ENCODE results near the gene TMA7B.
"Not testable (repeated sequence)": the region's sequence is repeated elsewhere in the genome, so short reads cannot be mapped to it uniquely, and the experiment has no call there.

TMA7B gene

DNA sequence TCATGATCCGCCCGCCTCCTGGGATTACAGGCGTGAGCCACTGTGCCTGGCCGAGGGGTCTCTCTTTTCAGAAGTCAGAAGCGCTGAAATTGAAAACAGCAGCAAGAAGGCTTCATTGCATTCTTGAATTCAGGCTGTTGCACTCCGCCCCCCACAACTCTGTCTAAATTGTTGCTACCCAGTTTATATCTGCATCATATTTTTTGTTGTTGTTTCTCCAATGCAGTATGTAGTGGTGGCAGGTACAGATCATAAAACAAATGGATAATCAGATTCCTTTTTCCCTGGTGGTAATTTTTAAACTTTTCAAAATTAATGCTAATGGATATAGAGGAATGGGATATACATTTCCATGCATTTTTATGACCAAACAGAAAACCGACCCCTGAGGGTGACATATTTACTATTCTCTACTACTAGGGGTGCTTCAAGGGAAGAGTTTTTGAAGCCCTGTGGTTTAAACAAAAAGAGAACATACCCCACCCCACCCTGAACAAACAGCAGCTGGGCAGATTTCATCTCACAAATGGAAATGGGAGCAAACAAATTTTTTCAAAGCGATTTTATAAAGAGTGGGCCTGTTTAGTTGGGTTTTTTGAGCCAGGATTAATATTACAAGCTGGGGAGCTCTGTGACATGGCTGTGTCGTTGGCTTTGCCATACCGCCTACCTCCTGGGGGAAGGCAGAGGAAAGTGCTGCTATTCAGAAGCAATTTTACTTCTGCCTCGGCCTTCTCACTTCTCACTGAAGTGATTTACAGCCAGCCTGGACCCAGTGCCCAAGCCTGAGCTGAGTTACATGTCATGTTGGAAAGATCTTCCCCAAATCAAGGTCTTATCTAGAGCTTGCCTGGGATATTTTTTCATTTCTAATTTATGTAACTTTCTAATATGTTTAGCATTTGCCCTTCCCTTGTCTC lies 16.0 kb upstream of the TMA7B start:
- TF ChIP-seq, protein P1, sequence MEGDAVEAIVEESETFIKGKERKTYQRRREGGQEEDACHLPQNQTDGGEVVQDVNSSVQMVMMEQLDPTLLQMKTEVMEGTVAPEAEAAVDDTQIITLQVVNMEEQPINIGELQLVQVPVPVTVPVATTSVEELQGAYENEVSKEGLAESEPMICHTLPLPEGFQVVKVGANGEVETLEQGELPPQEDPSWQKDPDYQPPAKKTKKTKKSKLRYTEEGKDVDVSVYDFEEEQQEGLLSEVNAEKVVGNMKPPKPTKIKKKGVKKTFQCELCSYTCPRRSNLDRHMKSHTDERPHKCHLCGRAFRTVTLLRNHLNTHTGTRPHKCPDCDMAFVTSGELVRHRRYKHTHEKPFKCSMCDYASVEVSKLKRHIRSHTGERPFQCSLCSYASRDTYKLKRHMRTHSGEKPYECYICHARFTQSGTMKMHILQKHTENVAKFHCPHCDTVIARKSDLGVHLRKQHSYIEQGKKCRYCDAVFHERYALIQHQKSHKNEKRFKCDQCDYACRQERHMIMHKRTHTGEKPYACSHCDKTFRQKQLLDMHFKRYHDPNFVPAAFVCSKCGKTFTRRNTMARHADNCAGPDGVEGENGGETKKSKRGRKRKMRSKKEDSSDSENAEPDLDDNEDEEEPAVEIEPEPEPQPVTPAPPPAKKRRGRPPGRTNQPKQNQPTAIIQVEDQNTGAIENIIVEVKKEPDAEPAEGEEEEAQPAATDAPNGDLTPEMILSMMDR (IDR thresholded peaks at IDR 0.05; ENCODE audit: insufficient read depth, low read depth, low read length, missing control alignments): no peak
- no peak overlapping the region for H3K4me3 ChIP-seq (ENCODE audit: low read depth, low read length)
- no peak for DNase-seq (ENCODE audit: low read depth)

DNA sequence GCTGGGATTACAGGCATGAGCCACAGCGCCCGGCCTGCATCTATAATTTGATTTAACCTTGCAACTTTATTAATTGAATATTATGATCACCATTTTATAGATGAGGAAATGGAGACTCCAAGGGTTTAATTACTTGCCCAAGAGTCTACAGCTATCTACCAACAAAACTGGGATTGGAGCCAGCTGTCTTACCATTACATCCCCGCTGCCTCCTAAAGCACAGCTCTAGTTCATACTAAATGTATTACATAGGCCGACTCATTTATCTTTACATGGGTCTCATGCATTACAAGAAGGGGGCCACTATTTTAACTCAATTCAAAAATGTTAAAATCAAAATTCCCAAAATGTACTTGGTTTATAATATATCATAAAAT lies 14.1 kb upstream of the TMA7B start:
- H3K4me3 ChIP-seq (ENCODE audit: low read depth, low read length): no peak overlapping the region
- TF ChIP-seq, protein P1 (IDR thresholded peaks at IDR 0.05; ENCODE audit: insufficient read depth, low read depth, low read length, missing control alignments): no peak
- no peak for DNase-seq (ENCODE audit: low read depth)

DNA sequence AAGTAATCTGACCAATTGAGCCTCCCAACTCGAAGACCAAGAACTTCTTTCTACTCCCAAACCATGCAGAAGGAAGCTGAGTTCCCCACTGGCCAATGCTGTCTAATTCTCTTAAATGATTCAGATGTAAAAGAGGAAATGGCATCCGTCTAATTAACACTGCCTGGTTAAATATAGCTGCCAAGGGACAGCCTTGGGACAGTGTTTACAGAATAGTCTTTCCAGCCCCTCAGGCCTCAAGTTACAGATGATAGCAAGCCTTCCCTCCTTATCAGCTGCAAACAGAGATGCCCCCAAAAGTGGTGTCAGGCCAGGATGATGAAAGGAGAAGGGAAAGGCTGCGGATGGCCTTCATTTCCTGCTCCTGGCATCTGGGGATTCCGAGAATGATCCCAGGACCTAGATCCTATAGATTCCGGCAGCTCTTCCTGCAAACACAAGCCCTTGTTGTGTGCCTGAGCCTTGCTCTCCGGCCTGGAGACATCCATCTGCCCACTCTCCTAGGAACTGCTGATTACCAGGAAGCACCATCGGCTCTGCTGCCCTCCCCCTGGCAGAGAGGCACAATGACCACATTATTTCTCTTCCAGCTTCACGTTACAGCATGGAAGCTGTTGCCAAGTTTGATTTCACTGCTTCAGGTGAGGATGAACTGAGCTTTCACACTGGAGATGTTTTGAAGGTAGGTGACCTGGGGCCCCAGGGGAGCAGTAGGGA lies 13.5 kb upstream of the TMA7B start:
- TF ChIP-seq, protein P1 (IDR thresholded peaks at IDR 0.05; ENCODE audit: insufficient read depth, low read depth, low read length, missing control alignments): no peak
- H3K4me3 ChIP-seq (ENCODE audit: low read depth, low read length): no peak overlapping the region
- no peak for DNase-seq (ENCODE audit: low read depth)

DNA sequence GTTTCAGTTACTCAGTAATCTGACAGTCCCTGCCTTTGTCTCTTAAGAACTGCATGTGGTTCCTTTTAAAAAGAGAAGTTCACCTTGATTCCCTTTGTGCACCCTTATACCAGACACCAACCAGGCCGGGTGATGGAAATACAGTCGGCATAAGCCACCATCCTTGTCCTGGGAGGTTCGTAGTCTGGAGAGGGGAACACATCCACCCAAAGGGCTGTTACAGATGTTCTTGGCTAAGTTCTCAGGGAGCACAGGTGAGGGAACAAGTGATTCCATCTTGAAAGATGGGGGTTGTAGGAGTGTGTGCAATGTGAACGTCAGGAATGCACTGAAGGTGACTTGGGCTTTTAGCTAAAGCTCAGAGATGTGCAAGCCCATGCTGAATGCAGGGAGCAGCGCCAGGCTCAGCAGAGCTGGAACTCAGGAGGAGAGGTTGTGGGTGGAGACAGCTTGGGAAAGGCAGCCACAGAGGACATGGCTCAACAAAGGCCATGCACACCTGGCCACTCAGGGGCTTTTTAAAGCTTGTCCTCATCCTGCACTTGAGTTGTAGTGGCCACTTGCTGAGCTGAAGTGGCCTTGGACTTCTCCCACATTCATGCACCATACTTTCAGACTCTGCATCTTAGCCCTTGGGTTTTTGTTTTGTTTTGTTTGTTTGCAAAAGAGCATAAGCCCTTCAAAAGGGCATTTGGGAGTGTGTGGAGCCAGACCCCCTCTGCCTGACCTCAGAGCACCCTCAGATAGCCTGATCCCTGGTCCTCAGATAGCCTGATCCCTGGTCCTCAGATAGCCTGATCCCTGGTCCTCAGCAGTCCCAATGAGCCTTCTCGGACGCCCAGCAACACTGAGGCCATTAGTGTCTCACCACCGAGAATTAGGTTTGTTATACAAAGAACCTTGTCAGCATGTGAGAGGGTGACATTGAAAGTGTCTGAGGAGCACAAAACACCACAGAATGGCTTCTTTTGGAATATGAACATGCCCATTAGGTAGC lies 12.7 kb upstream of the TMA7B start:
- no peak overlapping the region for H3K4me3 ChIP-seq (ENCODE audit: low read depth, low read length)
- DNase-seq (ENCODE audit: low read depth): peak; percentile 48
- TF ChIP-seq, protein P1 (IDR thresholded peaks at IDR 0.05; ENCODE audit: insufficient read depth, low read depth, low read length, missing control alignments): no peak

DNA sequence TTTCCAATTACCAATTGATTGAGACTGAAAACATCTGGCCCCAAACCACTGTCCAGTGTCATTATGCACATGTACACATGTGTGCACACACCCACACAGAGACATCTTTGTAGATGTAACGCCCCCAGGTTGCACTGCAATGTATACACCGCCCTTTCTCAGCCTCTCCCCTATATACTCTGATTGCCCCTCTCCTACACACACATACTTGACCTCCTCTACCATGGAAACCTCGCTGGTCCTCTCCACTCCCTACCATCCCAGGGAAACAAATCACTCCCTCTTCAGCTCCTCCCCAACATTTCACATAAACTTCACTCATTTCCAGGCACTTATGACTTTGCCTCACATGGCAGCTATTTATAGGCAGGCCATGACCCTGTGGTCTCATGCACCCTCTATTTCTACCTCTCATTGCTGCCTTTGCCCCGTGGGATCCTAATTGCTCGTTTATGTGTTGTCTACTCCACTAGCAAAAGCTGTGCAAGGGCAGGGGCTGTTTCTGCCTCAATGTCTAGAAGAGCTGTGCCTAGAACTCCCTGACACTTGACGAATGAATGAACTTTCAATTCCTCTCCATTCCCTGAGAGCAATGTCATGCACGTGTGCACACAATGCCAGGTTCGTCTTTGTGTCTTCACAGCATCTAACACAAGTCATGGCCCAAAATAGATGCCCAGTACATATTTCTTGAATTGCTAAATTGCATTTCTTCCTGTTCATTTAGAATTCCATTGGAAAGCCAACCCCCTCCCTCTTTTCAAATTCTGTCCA lies 10.0 kb upstream of the TMA7B start:
- no peak overlapping the region for H3K4me3 ChIP-seq (ENCODE audit: low read depth, low read length)
- TF ChIP-seq, protein P1 (IDR thresholded peaks at IDR 0.05; ENCODE audit: insufficient read depth, low read depth, low read length, missing control alignments): no peak
- DNase-seq (ENCODE audit: low read depth): peak; percentile 28

DNA sequence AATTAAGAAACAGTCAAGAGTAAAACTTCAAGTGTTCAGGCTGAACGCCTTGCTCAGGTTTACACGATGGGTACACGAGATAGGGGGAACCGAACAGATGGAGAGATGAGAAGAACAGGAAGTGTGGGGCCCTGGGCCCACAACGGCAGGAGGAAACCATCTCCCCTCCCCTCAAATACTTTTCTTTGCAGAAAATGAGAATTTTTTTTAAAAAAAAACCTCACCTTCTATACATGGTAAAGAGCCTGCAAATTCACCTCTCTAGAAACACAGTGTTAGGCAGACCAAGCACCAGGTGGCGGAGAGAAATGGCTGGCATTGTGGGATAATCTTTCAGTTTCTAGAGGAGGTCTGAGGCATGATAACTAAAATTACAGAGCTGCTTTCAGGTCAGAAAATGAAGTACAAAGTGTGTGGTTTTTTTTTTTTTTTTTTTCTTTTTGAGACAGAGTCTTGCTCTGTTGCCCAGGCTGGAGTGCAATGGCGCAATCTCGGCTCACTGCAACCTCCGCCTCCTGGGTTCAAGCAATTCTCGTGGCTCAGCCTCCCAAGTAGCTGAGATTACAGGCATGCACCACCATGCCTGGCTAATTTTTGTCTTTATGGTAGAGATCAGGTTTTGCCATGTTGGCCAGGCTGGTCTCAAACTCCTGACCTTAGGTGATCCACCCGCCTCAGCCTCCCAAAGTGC lies 8.4 kb upstream of the TMA7B start:
- peak; percentile 53 for DNase-seq (ENCODE audit: low read depth)
- not testable (repeated sequence) for H3K4me3 ChIP-seq (ENCODE audit: low read depth, low read length)

All from GM12865 (cell line).